AG09319 (cell line): Measurements from ENCODE around the gene CAMK1.

Source experiments
- DNase-seq: peaks from one replicate; pipeline ENCODE4 v3.0.0-alpha.2; 2010; ENCODE audit warnings: low read depth; ENCODE audit errors: extremely low read depth
- CTCF ChIP-seq: IDR thresholded peaks from 2 replicates; pipeline ENCODE4 v1.5.1; 2011; ENCODE audit warnings: low read depth, mild to moderate bottlenecking, inconsistent platforms, low read length, moderate library complexity

Gene CAMK1

DNA sequence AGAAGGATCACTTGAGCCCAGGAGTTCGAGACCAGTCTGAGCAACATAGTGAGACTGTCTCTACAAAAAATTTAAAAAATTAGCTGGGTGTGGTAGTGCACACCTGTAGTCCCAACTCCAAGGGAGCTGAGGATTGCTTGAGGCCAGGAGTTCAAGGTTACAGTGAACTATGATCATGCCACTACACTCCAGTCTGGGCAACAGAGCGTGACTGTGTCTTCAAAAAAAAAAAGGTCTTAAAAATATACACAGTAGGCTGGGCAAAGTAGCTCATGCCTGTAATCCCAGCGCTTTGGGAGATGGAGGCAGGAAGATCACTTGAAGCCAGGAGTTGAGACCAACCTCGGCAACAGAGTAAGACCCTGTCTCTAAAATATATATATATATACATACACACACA lies 11.2 kb upstream of the CAMK1 start:
- no peak for TF ChIP-seq CTCF
- DNase-seq: no peak

DNA sequence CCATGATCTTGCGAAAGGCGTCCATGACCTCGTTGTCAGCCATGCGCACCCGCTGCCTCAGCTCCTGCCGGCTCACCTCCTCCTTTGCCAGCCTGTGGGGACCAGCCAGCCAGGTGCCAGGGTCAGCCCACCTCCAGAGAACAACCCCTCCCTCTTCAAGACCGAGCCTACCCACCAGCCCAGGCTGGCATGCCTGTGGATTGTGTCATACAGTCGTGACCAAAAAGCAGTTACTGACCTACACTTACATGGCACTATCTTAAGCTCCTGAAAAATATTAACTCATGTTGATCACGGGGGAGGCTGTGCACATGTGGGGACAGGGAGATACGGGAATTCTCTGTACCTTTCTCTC lies 10.7 kb upstream of the CAMK1 start:
- DNase-seq: no peak
- no peak for TF ChIP-seq CTCF

DNA sequence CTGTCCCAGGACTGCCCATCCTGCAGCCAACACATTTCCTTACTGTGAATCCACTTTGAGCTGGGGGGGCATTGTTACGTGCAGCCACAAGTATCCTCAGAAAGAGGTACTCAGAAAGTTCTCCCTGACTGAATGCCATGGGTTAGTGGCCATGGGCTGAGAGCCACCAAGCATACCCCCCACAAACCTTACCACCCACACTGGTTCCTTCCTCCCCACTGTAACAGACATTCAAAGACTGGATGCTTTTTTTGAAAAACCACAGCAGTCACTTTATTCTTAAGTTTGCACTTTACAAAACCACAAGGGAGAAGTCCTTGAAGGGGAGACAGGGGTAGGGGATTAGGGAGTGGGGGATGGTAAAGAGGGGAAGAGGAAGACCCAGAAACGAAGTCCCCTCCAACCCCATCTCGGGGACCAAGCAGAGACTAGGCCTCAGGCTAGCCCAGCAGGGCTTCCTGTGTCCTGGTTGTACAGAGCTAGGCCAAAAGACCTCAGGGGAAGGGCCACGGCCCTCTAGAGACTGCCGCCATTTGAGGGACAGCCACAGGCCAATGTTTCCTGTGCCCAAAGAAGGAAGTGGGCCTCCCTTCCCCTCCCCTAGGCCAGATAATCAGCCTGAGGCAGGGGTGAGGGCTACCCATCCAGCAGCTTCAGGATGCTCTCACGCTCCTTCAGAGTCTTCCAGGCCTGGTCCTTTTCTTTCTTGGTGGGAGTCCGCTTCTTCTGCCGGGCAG lies 10.1 kb upstream of the CAMK1 start:
- TF ChIP-seq CTCF: no peak
- no peak for DNase-seq

- no peak for TF ChIP-seq CTCF
- DNase-seq: no peak
Observed at GRCh38 chr3:9779075-9779593, 9.4 kb upstream of the CAMK1 start.

DNA sequence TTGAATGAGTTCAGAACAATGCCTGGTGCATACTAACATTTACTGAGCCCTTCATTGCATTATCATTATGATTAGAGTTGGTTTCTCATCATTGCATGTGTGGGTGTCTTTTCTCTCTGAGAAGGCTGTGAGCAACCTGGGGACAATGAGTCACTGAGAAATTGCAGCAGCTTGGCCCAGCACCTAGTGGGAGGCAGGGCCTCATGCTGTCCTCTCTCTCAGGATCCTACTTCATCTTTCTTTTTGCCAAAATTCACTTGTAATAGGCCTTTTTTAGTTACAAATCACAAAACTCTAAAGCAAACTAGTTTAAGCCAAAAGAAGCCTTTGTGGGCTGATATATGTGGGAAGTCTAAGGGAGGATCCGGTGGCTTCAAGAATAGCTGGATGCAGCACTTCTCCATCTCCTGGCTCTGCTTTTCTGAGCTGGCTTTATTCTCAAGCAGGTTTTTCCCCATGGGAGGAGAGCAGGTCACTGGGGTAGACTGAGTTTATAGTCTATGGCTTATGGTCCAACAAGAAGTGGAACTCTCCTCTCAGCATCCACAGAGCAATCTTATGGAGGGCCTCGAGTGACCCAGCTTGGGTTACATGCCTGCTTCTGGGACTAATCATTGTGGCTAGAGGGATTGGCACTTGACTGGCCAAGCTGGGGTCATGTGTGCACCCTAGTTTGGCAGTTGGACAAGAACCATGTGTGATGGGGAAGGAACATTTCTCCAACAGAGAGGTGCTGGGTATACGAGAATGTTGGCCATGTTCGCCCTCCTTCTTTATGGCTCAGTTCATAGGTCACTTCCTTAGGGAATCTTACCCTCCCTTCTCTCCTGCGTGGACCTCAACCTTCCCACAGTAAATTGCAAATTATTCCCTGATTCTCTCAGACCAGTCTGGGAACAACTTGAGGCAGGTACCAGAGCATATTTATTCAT lies 8.7 kb upstream of the CAMK1 start:
- no peak for TF ChIP-seq CTCF
- DNase-seq: peak; percentile 34

GRCh38 chr3:9777694-9778021 lies 7.9 kb upstream of the CAMK1 start:
- DNase-seq: no peak
- no peak for TF ChIP-seq CTCF
